GM03348 (cell line): ENCODE results near the gene GTPBP10.

Experiments used
- DNase-seq: peaks from one replicate; pipeline ENCODE4 v3.0.0; 2012; ENCODE audit warnings: low spot score

The GTPBP10 gene

GRCh38 chr7:90432752-90433151 is 86.2 kb downstream of the GTPBP10 start:
- DNase-seq = no peak

DNA sequence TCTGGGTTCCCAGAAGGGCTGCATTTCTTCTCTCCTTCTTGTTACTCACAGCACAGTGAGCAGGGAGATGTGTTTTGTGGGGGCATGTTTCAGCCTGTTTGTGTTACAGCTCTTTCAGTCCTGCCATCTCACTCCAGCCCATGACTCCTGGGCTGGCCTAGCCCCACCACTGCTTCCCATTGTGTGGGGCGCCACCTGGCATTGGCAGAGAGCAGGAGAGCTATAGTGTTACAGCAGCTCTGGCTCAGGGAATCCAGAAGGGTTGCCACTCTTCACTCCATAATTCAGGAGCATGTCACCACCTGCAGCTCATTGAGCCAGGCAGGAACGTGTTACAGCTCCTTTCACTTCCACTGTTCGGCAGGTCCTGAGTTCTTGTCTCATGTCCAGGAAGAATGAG is 86.7 kb downstream of the GTPBP10 start:
- no peak for DNase-seq
